GM19397 (cell line): ENCODE results near the gene WBP4.
"Not testable (repeated sequence)": the region's sequence is repeated elsewhere in the genome, so short reads cannot be mapped to it uniquely, and the experiment has no call there.

Source experiments
- ATAC-seq: cut with Tn5 transposase; IDR thresholded peaks from one replicate; pipeline ENCODE4 v1.9.1; 2021; ENCODE audit warnings: mild to moderate bottlenecking, moderate library complexity; ENCODE audit not compliant: unreplicated experiment

The WBP4 gene

GRCh38 chr13:41061075-41061913 lies at the start of gene WBP4:
Gene WBP4, plus strand, starts transcription at chr13:41061509. Its CDS starts 165 bp downstream, at chr13:41061674.
- peak; percentile 62 for ATAC-seq

GRCh38 chr13:41012536-41012935 lies 48.8 kb upstream of the WBP4 start:
- ATAC-seq, result no peak

GRCh38 chr13:41013835-41014234 lies 47.5 kb upstream of the WBP4 start:
- no peak for ATAC-seq

GRCh38 chr13:41015920-41016319 lies 45.4 kb upstream of the WBP4 start:
- no peak for ATAC-seq

GRCh38 chr13:41017159-41017558 lies 44.1 kb upstream of the WBP4 start:
- no peak for ATAC-seq

GRCh38 chr13:41017817-41018601 lies 43.3 kb upstream of the WBP4 start:
- ATAC-seq, result no peak

- no peak for ATAC-seq
Measured at GRCh38 chr13:41018602-41018948, 42.7 kb upstream of the WBP4 start.

- ATAC-seq, result peak; percentile 80
Measured at GRCh38 chr13:41019011-41019487, 42.3 kb upstream of the WBP4 start, which contains the start of gene ELF1. Gene ELF1, minus strand, starts transcription at chr13:41019316. Its CDS starts 37,262 bp downstream, at chr13:40982054.

GRCh38 chr13:41019578-41020347 lies 41.5 kb upstream of the WBP4 start:
- ATAC-seq, result no peak

- ATAC-seq, result no peak
Measured at GRCh38 chr13:41025518-41025917, 35.8 kb upstream of the WBP4 start.

GRCh38 chr13:41026788-41027187 lies 34.5 kb upstream of the WBP4 start:
- ATAC-seq, result no peak

GRCh38 chr13:41028051-41028450 lies 33.3 kb upstream of the WBP4 start:
- no peak for ATAC-seq

GRCh38 chr13:41029629-41030028 lies 31.7 kb upstream of the WBP4 start:
- no peak for ATAC-seq

GRCh38 chr13:41032691-41033376 lies 28.5 kb upstream of the WBP4 start:
- no peak for ATAC-seq

- no peak for ATAC-seq
Measured at GRCh38 chr13:41034382-41034781, 26.9 kb upstream of the WBP4 start.

- ATAC-seq, result no peak
Measured at GRCh38 chr13:41034881-41035280, 26.4 kb upstream of the WBP4 start.

GRCh38 chr13:41036557-41036956 lies 24.8 kb upstream of the WBP4 start:
- ATAC-seq, result not testable (repeated sequence)

GRCh38 chr13:41039746-41040145 lies 21.6 kb upstream of the WBP4 start:
- no peak for ATAC-seq

- ATAC-seq, result no peak
Measured at GRCh38 chr13:41040584-41041334, 20.6 kb upstream of the WBP4 start.

GRCh38 chr13:41042419-41042818 lies 18.9 kb upstream of the WBP4 start:
- ATAC-seq, result not testable (repeated sequence)
